Progenitor cell of endocrine pancreas (in vitro differentiated cells): Measurements from ENCODE around the gene OR6V1. TPM values are rescaled to one million over a fixed set of nuclear protein-coding genes. Genes with fewer than 3 reads are reported as not detected.

Source experiments
- DNase-seq: peaks from one replicate; pipeline ENCODE4 v3.0.0; 2021; ENCODE audit warnings: low spot score; ENCODE audit not compliant: unreplicated experiment
- H3K27ac Mint-ChIP-seq: 2 replicates; pipeline ENCODE4 v1.8.0; 2021; ENCODE audit warnings: mild to moderate bottlenecking, moderate library complexity, mixed read lengths
- H3K27me3 Mint-ChIP-seq: 2 replicates; pipeline ENCODE4 v1.8.0; 2021; ENCODE audit warnings: mixed read lengths
- H3K36me3 Mint-ChIP-seq: 2 replicates; pipeline ENCODE4 v1.8.0; 2022; ENCODE audit warnings: mixed read lengths; ENCODE audit not compliant: insufficient read depth
- H3K4me1 Mint-ChIP-seq: 2 replicates; pipeline ENCODE4 v1.8.0; 2021; ENCODE audit warnings: low read depth, mixed read lengths
- H3K4me3 Mint-ChIP-seq: 2 replicates; pipeline ENCODE4 v1.8.0; 2021; ENCODE audit warnings: low read depth, mild to moderate bottlenecking, moderate library complexity, mixed read lengths
- H3K9me3 Mint-ChIP-seq: 2 replicates; pipeline ENCODE4 v1.8.0; 2021; ENCODE audit warnings: low read depth, mixed read lengths
- CTCF ChIP-seq: fragments of 200-600 bp; sonication (generic); IDR thresholded peaks from one replicate; pipeline ENCODE4 v1.5.0; 2021; ENCODE audit warnings: antibody characterized with exemption, mild to moderate bottlenecking; ENCODE audit not compliant: unreplicated experiment
- total RNA-seq: library from RNA; stranded (reverse); gene quantifications from 2 replicates; pipeline ENCODE4 v1.2.1, GENCODE V29; 2021

Gene OR6V1
- total RNA-seq, 1 donor from 2014 or later: not detected

GRCh38 chr7:143063741-143064140 lies 11.6 kb downstream of the OR6V1 start:
- no peaks in the 10 kb centered on the region for H3K9me3 Mint-ChIP-seq
- no peak overlapping the region for H3K27ac Mint-ChIP-seq
- H3K27me3 Mint-ChIP-seq: no peaks in the 10 kb centered on the region
- no peak overlapping the region for H3K4me3 Mint-ChIP-seq
- no peak for DNase-seq
- no peaks in the 10 kb centered on the region for H3K36me3 Mint-ChIP-seq
- no peaks in the 10 kb centered on the region for H3K4me1 Mint-ChIP-seq
- TF ChIP-seq CTCF: no peak

- no peak for TF ChIP-seq CTCF
- DNase-seq: no peak
- H3K27me3 Mint-ChIP-seq: peaks cover 5% of the 10 kb centered on the region
- H3K9me3 Mint-ChIP-seq: no peaks in the 10 kb centered on the region
- no peaks in the 10 kb centered on the region for H3K36me3 Mint-ChIP-seq
- H3K4me3 Mint-ChIP-seq: no peak overlapping the region
- H3K27ac Mint-ChIP-seq: no peak overlapping the region
- no peaks in the 10 kb centered on the region for H3K4me1 Mint-ChIP-seq
Measured at GRCh38 chr7:143068446-143068845, 16.3 kb downstream of the OR6V1 start.

- no peak overlapping the region for H3K4me3 Mint-ChIP-seq
- peaks cover 5% of the 10 kb centered on the region for H3K27me3 Mint-ChIP-seq
- H3K27ac Mint-ChIP-seq: no peak overlapping the region
- H3K4me1 Mint-ChIP-seq: no peaks in the 10 kb centered on the region
- DNase-seq: no peak
- H3K9me3 Mint-ChIP-seq: no peaks in the 10 kb centered on the region
- no peak for TF ChIP-seq CTCF
- no peaks in the 10 kb centered on the region for H3K36me3 Mint-ChIP-seq
Measured at GRCh38 chr7:143069912-143070500, 17.9 kb downstream of the OR6V1 start.

- H3K36me3 Mint-ChIP-seq: no peaks in the 10 kb centered on the region
- no peaks in the 10 kb centered on the region for H3K9me3 Mint-ChIP-seq
- H3K27ac Mint-ChIP-seq: no peak overlapping the region
- H3K4me3 Mint-ChIP-seq: no peak overlapping the region
- no peaks in the 10 kb centered on the region for H3K4me1 Mint-ChIP-seq
- no peak for TF ChIP-seq CTCF
- peaks cover 5% of the 10 kb centered on the region for H3K27me3 Mint-ChIP-seq
- no peak for DNase-seq
Measured at GRCh38 chr7:143073556-143073955, 21.4 kb downstream of the OR6V1 start.

GRCh38 chr7:143074141-143074540 lies 22.0 kb downstream of the OR6V1 start:
- TF ChIP-seq CTCF: no peak
- no peaks in the 10 kb centered on the region for H3K9me3 Mint-ChIP-seq
- no peak overlapping the region for H3K27ac Mint-ChIP-seq

More at GRCh38 chr7:143074141-143074540, 22.0 kb downstream of the OR6V1 start:
- no peak for DNase-seq
- Mint-ChIP-seq H3K4me3 (no peak overlapping the region), H3K27me3 (peaks cover 5% of the 10 kb centered on the region), H3K36me3 (no peaks in the 10 kb centered on the region), H3K4me1 (no peaks in the 10 kb centered on the region)
